IMR-90 (cell line): ENCODE results near the gene SOX6. TPM values are rescaled to one million over a fixed set of nuclear protein-coding genes. Genes with fewer than 3 reads are reported as not detected.

ENCODE experiments used
- ATAC-seq: fragments of 200-7000 bp; cut with Tn5 transposase; 2 replicates; pipeline ENCODE4 v1.9.1; 2020; ENCODE audit warnings: low read depth, mild to moderate bottlenecking, moderate library complexity
- BruUV-seq: library from RNA; stranded (reverse); fragments of 400-500 nt; replicated peaks from 2 replicates; lab custom pipeline; 2021; lab: Mats Ljungman, UMichigan
- CTCF ChIA-PET: fragments of 300-600 bp; formaldehyde crosslinking; extraction: SDS; loops from one replicate; lab custom pipeline; 2021; ENCODE audit warnings: antibody characterized with exemption; lab: Yijun Ruan, JAX
- POLR2A ChIA-PET: fragments of 300-600 bp; sonication (Branson Sonifier 250); formaldehyde crosslinking; loops from one replicate; lab custom pipeline; 2022; ENCODE audit warnings: antibody characterized with exemption; ENCODE audit not compliant: unreplicated experiment; lab: Charles Lee
- DNase-seq: peaks from one replicate; pipeline ENCODE4 v3.0.0; 2013
- H2AFZ ChIP-seq: replicated peaks from 2 replicates; pipeline ENCODE3; 2013; ENCODE audit warnings: low read length, mild to moderate bottlenecking; ENCODE audit not compliant: poor library complexity
- H2AK5ac ChIP-seq: 2 replicates; pipeline ENCODE4 v1.6.1; 2013; ENCODE audit warnings: low read depth, low read length, inconsistent platforms
- H2AK9ac ChIP-seq: replicated peaks from 2 replicates; pipeline ENCODE3; 2013; ENCODE audit warnings: mild to moderate bottlenecking, low read depth, low read length, moderate library complexity; ENCODE audit not compliant: poor library complexity
- H2BK120ac ChIP-seq: 2 replicates; pipeline ENCODE4 v1.6.1; 2013; ENCODE audit warnings: low read depth, low read length, inconsistent platforms
- H2BK15ac ChIP-seq: 3 replicates; pipeline ENCODE4 v1.6.1; 2013; ENCODE audit warnings: low read depth, low read length, inconsistent platforms
- H2BK20ac ChIP-seq: 2 replicates; pipeline ENCODE4 v1.6.1; 2013; ENCODE audit warnings: low read depth, mild to moderate bottlenecking, inconsistent platforms, low read length, moderate library complexity
- H2BK5ac ChIP-seq: 2 replicates; pipeline ENCODE4 v1.6.1; 2013; ENCODE audit warnings: mild to moderate bottlenecking, low read depth, low read length, inconsistent platforms; ENCODE audit not compliant: poor library complexity, severe bottlenecking
- H3K14ac ChIP-seq: replicated peaks from 2 replicates; pipeline ENCODE4 v1.6.1; 2013; ENCODE audit warnings: low read depth, low read length, inconsistent platforms
- H3K18ac ChIP-seq: 2 replicates; pipeline ENCODE4 v1.6.1; 2013; ENCODE audit warnings: low read depth, low read length, control low read depth
- H3K23ac ChIP-seq: 2 replicates; pipeline ENCODE4 v1.6.1; 2013; ENCODE audit warnings: low read depth, low read length, inconsistent platforms
- H3K27ac ChIP-seq: 2 replicates; pipeline ENCODE4 v1.5.1; 2013; ENCODE audit warnings: mild to moderate bottlenecking, control low read depth, low read length; ENCODE audit not compliant: insufficient read depth
- H3K27me3 ChIP-seq: 2 replicates; pipeline ENCODE4 v1.6.1; 2013; ENCODE audit warnings: low read length; ENCODE audit not compliant: control insufficient read depth, insufficient read depth
- H3K36me3 ChIP-seq: 2 replicates; pipeline ENCODE4 v1.6.1; 2013; ENCODE audit warnings: low read length, mixed read lengths; ENCODE audit not compliant: control insufficient read depth, insufficient read depth
- H3K4ac ChIP-seq: 2 replicates; pipeline ENCODE4 v1.6.1; 2013; ENCODE audit warnings: low read depth, low read length, inconsistent platforms
- H3K4me1 ChIP-seq: 2 replicates; pipeline ENCODE4 v1.6.1; 2013; ENCODE audit warnings: low read length, mixed read lengths; ENCODE audit not compliant: control insufficient read depth, insufficient read depth
- H3K4me2 ChIP-seq: 2 replicates; pipeline ENCODE4 v1.6.1; 2013; ENCODE audit warnings: low read depth, mild to moderate bottlenecking, control low read depth, low read length, moderate library complexity
- H3K4me3 ChIP-seq: 2 replicates; pipeline ENCODE4 v1.5.1; 2013; ENCODE audit warnings: low read depth, mild to moderate bottlenecking, control low read depth, low read length, moderate library complexity; ENCODE audit not compliant: insufficient read depth
- H3K56ac ChIP-seq: 2 replicates; pipeline ENCODE4 v1.6.1; 2013; ENCODE audit warnings: low read length, inconsistent platforms; ENCODE audit not compliant: insufficient read depth; ENCODE audit errors: extremely low read depth
- H3K79me1 ChIP-seq, 2 experiments: 2 replicates each; pipeline ENCODE4 v1.6.1; 2013; ENCODE audit warnings: low read length in 2 of 2, inconsistent platforms in 1 of 2, low read depth in 1 of 2
- H3K9ac ChIP-seq: 2 replicates; pipeline ENCODE4 v1.6.1; 2013; ENCODE audit warnings: low read depth, low read length, control low read depth
- H3K9me1 ChIP-seq: 2 replicates; pipeline ENCODE4 v1.6.1; 2013; ENCODE audit warnings: low read length, inconsistent platforms; ENCODE audit not compliant: insufficient read depth
- H3K9me3 ChIP-seq: 2 replicates; pipeline ENCODE4 v1.6.1; 2013; ENCODE audit warnings: low read length; ENCODE audit not compliant: control insufficient read depth, insufficient read depth
- H4K20me1 ChIP-seq: 2 replicates; pipeline ENCODE4 v1.6.1; 2013; ENCODE audit warnings: low read length, inconsistent platforms; ENCODE audit not compliant: insufficient read depth
- H4K5ac ChIP-seq: 2 replicates; pipeline ENCODE4 v1.6.1; 2013; ENCODE audit warnings: mild to moderate bottlenecking, low read depth, low read length, control low read depth
- H4K8ac ChIP-seq, 2 experiments: 2 replicates each; pipeline ENCODE4 v1.6.1; 2013; ENCODE audit warnings: low read depth in 2 of 2, low read length in 2 of 2, control low read depth in 1 of 2, inconsistent platforms in 1 of 2
- H4K91ac ChIP-seq: 2 replicates; pipeline ENCODE4 v1.6.1; 2013; ENCODE audit warnings: low read depth, low read length, inconsistent platforms; ENCODE audit not compliant: insufficient read depth
- BHLHE40 ChIP-seq: fragments of 150-350 bp; IDR thresholded peaks from 2 replicates; pipeline ENCODE4 v1.6.1; 2016; ENCODE audit warnings: mild to moderate bottlenecking, low read depth, low read length
- CEBPB ChIP-seq: IDR thresholded peaks from 2 replicates; pipeline ENCODE4 v1.6.1; 2012; ENCODE audit warnings: low read depth, low read length, improper control_type of control experiment
- CTCF ChIP-seq: conservative IDR thresholded peaks from 2 replicates; pipeline ENCODE4 v1.5.1; 2012; ENCODE audit warnings: mild to moderate bottlenecking, low read depth, low read length, improper control_type of control experiment
- ELK1 ChIP-seq: fragments of 150-350 bp; IDR thresholded peaks from 2 replicates; pipeline ENCODE4 v1.6.1; 2016; ENCODE audit warnings: low read depth, mild to moderate bottlenecking, low read length, moderate library complexity, borderline replicate concordance
- MAFK ChIP-seq: IDR thresholded peaks from 2 replicates; pipeline ENCODE4 v1.6.1; 2012; ENCODE audit warnings: low read depth, low read length, improper control_type of control experiment
- MXI1 ChIP-seq: IDR thresholded peaks from 2 replicates; pipeline ENCODE4 v1.6.1; 2012; ENCODE audit warnings: low read depth, mild to moderate bottlenecking, low read length, moderate library complexity, borderline replicate concordance
- RAD21 ChIP-seq: IDR thresholded peaks from 2 replicates; pipeline ENCODE4 v1.6.1; 2012; ENCODE audit warnings: low read length, improper control_type of control experiment
- RCOR1 ChIP-seq: IDR thresholded peaks from 2 replicates; pipeline ENCODE4 v1.6.1; 2012; ENCODE audit warnings: mild to moderate bottlenecking, low read length, improper control_type of control experiment; ENCODE audit not compliant: insufficient replicate concordance
- WGBS, 2 experiments: methylation state at CpG; one replicate each; pipeline versions ENCODE4 v1.1.5 to v1.1.7; 2013; ENCODE audit warnings: missing lambda C conversion rate in 2 of 2; ENCODE audit not compliant: insufficient read length in 1 of 2; ENCODE audit errors: extremely low coverage in 2 of 2; 5-methylcytosine and 5-hydroxymethylcytosine counted together
- dilution Hi-C: fragments of 300-500 bp; cut with HindIII; formaldehyde crosslinking; loops from one replicate; pipeline ENCODE4 v1.14.3; 2018; ENCODE audit warnings: low sequenced_read_pairs; ENCODE audit not compliant: unreplicated experiment
- in situ Hi-C: fragments of 300-500 bp; cut with MboI; formaldehyde crosslinking; loops from 3 replicates; pipeline ENCODE4 v1.14.3; 2019; ENCODE audit warnings: low sequenced_read_pairs, inconsistent platforms, mixed read lengths
- intact Hi-C: fragments of 100-400 bp; cut with micrococcal nuclease; formaldehyde crosslinking; loops from 2 replicates; pipeline ENCODE4 v1.10.0; 2022
- polyA plus RNA-seq, 3 experiments: library from polyadenylated mRNA; depleted of rRNA; stranded (reverse); fragments of >200 nt; gene quantifications; 2 replicates each; pipeline ENCODE4 v1.2.3, GENCODE V29; 2012; ENCODE audit warnings: low replicate concordance in 1 of 3
- total RNA-seq: library from RNA; depleted of rRNA; stranded (reverse); fragments of >200 nt; gene quantifications from 2 replicates; pipeline ENCODE4 v1.2.3, GENCODE V29; 2012

The SOX6 gene
- total and polyA plus RNA-seq, 2 of the 4 experiments (the other 2 are of a cell fraction), result 1.7 to 7.7 TPM

GRCh38 chr11:15926071-15926470 lies 430.3 kb downstream of the SOX6 start:
- H2AK5ac ChIP-seq, result no peak overlapping the region
- dilution Hi-C loops, result no loop called here
- H3K4me2 ChIP-seq, result no peak overlapping the region
- no peak overlapping the region for H2AK9ac ChIP-seq
- no peak for DNase-seq
- H3K9me3 ChIP-seq, result peaks cover 2% of the 10 kb centered on the region
- no peaks in the 10 kb centered on the region for H3K79me1 ChIP-seq
- no TSS peak for BruUV-seq
- peaks cover under 1% of the 10 kb centered on the region; the same call in 1 of the 2 replicates for H3K4me1 ChIP-seq
- H2BK120ac ChIP-seq, result no peak overlapping the region
- no peak overlapping the region; the same call in 2 of the 3 replicates for H2BK15ac ChIP-seq
- WGBS, 2 experiments, result no CpG with 5 or more reads among the region's 2 CpGs
- H4K20me1 ChIP-seq, result no peaks in the 10 kb centered on the region
- TF ChIP-seq RAD21, result no peak
- TF ChIP-seq RCOR1, result no peak
- TF ChIP-seq CEBPB, result no peak
- TF ChIP-seq ELK1, result no peak
- no peak for TF ChIP-seq CTCF
- no peak for TF ChIP-seq BHLHE40
- no peak for TF ChIP-seq MAFK
- no peak for TF ChIP-seq MXI1
- no peaks in the 10 kb centered on the region for H3K9me1 ChIP-seq
- H3K27ac ChIP-seq, result no peak overlapping the region
- H3K56ac ChIP-seq, result no peak overlapping the region
- POLR2A ChIA-PET, result no interaction called here
- H3K18ac ChIP-seq, result no peak overlapping the region
- H3K4ac ChIP-seq, result no peak overlapping the region
- H3K23ac ChIP-seq, result no peak overlapping the region
- no peak overlapping the region for H2BK5ac ChIP-seq
- CTCF ChIA-PET, result no interaction called here
- no peak overlapping the region for H3K14ac ChIP-seq
- peaks cover 3% of the 10 kb centered on the region; the same call in 1 of the 2 replicates for H3K27me3 ChIP-seq
- no peak overlapping the region for H2AFZ ChIP-seq
- no peaks in the 10 kb centered on the region for H3K36me3 ChIP-seq
- no peak overlapping the region for H4K5ac ChIP-seq
- no peak overlapping the region for H3K9ac ChIP-seq
- intact Hi-C loops, result no loop called here
- no peak overlapping the region for H4K91ac ChIP-seq
- no peak overlapping the region for H4K8ac ChIP-seq
- in situ Hi-C loops, result no loop called here
- H3K4me3 ChIP-seq, result no peak overlapping the region
- H2BK20ac ChIP-seq, result no peak overlapping the region
- ATAC-seq, result no peak
